Sigmoid colon (tissue), 7 donors: ENCODE data around the gene CLDN14. TPM values are rescaled to one million over a fixed set of nuclear protein-coding genes. Genes with fewer than 3 reads are reported as not detected.

Experiments
- DNase-seq: peaks from one replicate; pipeline ENCODE4 v3.0.0-alpha.2; 2019
- H3K27ac ChIP-seq, 4 donors: fragments of 200-600 bp; sonication (generic); one replicate each; pipeline ENCODE4 v1.5.1; 2016 to 2019; ENCODE audit warnings: mild to moderate bottlenecking in 1 of 4
- H3K27me3 ChIP-seq, 3 donors: fragments of 200-600 bp; sonication (generic); one replicate each; pipeline ENCODE4 v1.5.1; 2019; ENCODE audit warnings: mild to moderate bottlenecking in 1 of 3
- H3K36me3 ChIP-seq, 4 donors: fragments of 200-600 bp; sonication (generic); one replicate each; pipeline ENCODE4 v1.5.1; 2016 to 2019
- H3K4me1 ChIP-seq, 4 donors: fragments of 200-600 bp; sonication (generic); one replicate each; pipeline ENCODE4 v1.5.1; 2017 to 2019
- H3K4me3 ChIP-seq, 4 donors: fragments of 200-600 bp; sonication (generic); one replicate each; pipeline ENCODE4 v1.5.1; 2017 to 2019; ENCODE audit warnings: mild to moderate bottlenecking in 2 of 4, moderate library complexity in 1 of 4
- H3K9me3 ChIP-seq, 4 donors: fragments of 200-600 bp in 3 of 4; sonication (generic) in 3 of 4; one replicate each; pipeline versions ENCODE4 v1.5.1 to v1.6.1; 2013 to 2019
- EP300 ChIP-seq, 4 donors: sonication (generic); formaldehyde crosslinking; IDR thresholded peaks; one replicate each; pipeline ENCODE4 v1.6.1; 2017; ENCODE audit warnings: antibody characterized with exemption in 4 of 4
- POLR2A ChIP-seq, 2 donors: fragments of 450-650 bp; IDR thresholded peaks; one replicate each; pipeline ENCODE4 v1.6.1; 2016; ENCODE audit warnings: antibody characterized with exemption in 2 of 2, mild to moderate bottlenecking in 2 of 2, moderate library complexity in 2 of 2
- POLR2AphosphoS5 ChIP-seq, 4 donors: sonication (generic); formaldehyde crosslinking; IDR thresholded peaks; one replicate each; pipeline ENCODE4 v1.6.1; 2017; ENCODE audit warnings: antibody characterized with exemption in 4 of 4
- WGBS, 2 donors: extraction: QIAGEN DNeasy Blood & Tissue Kit; methylation state at CpG; one replicate each; pipeline ENCODE4 v1.1.7; 2013; 5-methylcytosine and 5-hydroxymethylcytosine counted together
- intact Hi-C: fragments of 100-400 bp; cut with DNase I; formaldehyde crosslinking; loops from one replicate; pipeline ENCODE4 v1.15.1; 2023
- polyA plus RNA-seq, 3 donors: library from polyadenylated mRNA; stranded (reverse); fragments of 200-250 nt; gene quantifications; one replicate each; pipeline ENCODE4 v1.2.3, GENCODE V29; 2013
- total RNA-seq, 4 donors: library from RNA; depleted of rRNA; stranded (reverse); fragments of >200 nt; gene quantifications; one replicate each; pipeline ENCODE4 v1.1.0, GENCODE V29; 2016
- TF ChIP-seq, protein P1 (sequence below), 4 experiments: fragments of 450-650 bp in 3 of 4; fragments of 200-600 bp in 1 of 4; IDR thresholded peaks; one replicate each; pipeline ENCODE4 v1.5.1; 2016 to 2019; ENCODE audit warnings: antibody characterized with exemption in 4 of 4, mild to moderate bottlenecking in 3 of 4, moderate library complexity in 2 of 4
- donor health status: healthy with polysubstance abuse.
- donor health status: Bipolar disorder and iron deficiency.
- donor health status: healthy.

Gene CLDN14
- total and polyA plus RNA-seq, 7 donors = 1.3 TPM; not detected in 6

- peaks cover 0 to 5% (median 0%) of the 10 kb centered on the region in 3 donors for H3K27me3 ChIP-seq
- intact Hi-C loops = no loop called here
- H3K9me3 ChIP-seq = no peaks in the 10 kb centered on the region
- no peak for DNase-seq
- H3K27ac ChIP-seq = no peak overlapping the region
- no peak overlapping the region for H3K4me3 ChIP-seq
- 18 to 61% methylated on average over 16 of the region's 16 CpGs for WGBS, 2 donors
- H3K36me3 ChIP-seq = no peaks in the 10 kb centered on the region
- H3K4me1 ChIP-seq = no peaks in the 10 kb centered on the region
- TF ChIP-seq POLR2AphosphoS5 (IDR thresholded peaks at IDR 0.05) (no peak), POLR2A (IDR thresholded peaks at IDR 0.05) (no peak), EP300 (IDR thresholded peaks at IDR 0.05) (no peak)
- TF ChIP-seq, protein P1, sequence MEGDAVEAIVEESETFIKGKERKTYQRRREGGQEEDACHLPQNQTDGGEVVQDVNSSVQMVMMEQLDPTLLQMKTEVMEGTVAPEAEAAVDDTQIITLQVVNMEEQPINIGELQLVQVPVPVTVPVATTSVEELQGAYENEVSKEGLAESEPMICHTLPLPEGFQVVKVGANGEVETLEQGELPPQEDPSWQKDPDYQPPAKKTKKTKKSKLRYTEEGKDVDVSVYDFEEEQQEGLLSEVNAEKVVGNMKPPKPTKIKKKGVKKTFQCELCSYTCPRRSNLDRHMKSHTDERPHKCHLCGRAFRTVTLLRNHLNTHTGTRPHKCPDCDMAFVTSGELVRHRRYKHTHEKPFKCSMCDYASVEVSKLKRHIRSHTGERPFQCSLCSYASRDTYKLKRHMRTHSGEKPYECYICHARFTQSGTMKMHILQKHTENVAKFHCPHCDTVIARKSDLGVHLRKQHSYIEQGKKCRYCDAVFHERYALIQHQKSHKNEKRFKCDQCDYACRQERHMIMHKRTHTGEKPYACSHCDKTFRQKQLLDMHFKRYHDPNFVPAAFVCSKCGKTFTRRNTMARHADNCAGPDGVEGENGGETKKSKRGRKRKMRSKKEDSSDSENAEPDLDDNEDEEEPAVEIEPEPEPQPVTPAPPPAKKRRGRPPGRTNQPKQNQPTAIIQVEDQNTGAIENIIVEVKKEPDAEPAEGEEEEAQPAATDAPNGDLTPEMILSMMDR (IDR thresholded peaks at IDR 0.05) = no peak
These were observed 11.4 kb upstream of the CLDN14 start for GRCh38 chr21:36491209-36491910.

DNA sequence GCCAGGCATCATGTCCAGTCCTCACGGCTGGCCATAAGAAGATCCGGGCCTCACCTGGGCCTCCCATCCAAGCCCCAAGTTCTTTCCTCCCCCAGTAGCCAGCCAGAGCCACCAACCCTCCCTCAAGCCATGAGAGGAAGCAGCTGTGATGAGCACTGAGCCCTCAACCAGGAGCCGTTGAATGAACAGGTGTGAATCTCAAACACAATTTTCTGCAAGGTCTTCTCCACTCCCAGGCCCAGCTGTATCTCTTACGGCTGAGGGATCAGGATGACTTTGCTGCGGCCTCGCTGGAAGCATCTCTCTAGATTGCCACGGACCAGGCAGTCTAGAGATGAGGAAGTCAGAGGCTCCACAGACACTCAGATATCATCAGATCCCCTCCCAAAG lies 9.8 kb upstream of the CLDN14 start:
- Histone ChIP-seq H3K27ac (no peak overlapping the region), H3K9me3 (no peaks in the 10 kb centered on the region), H3K4me1 (no peaks in the 10 kb centered on the region), H3K4me3 (no peak overlapping the region), H3K27me3 (peaks cover 0 to under 1% (median 0%) of the 10 kb centered on the region in 3 donors), H3K36me3 (no peaks in the 10 kb centered on the region)
- intact Hi-C loops = no loop called here
- TF ChIP-seq POLR2AphosphoS5 (IDR thresholded peaks at IDR 0.05) = no peak
- TF ChIP-seq POLR2A (IDR thresholded peaks at IDR 0.05) = no peak
- TF ChIP-seq, protein P1 (IDR thresholded peaks at IDR 0.05) = no peak
- TF ChIP-seq EP300 (IDR thresholded peaks at IDR 0.05) = no peak
- no peak for DNase-seq
- 69 to 87% methylated on average over 7 of the region's 7 CpGs for WGBS, 2 donors

- no peaks in the 10 kb centered on the region for H3K36me3 ChIP-seq
- no peak for DNase-seq
- H3K27ac ChIP-seq = no peak overlapping the region
- no peak for TF ChIP-seq POLR2AphosphoS5 (IDR thresholded peaks at IDR 0.05)
- no peak for TF ChIP-seq POLR2A (IDR thresholded peaks at IDR 0.05)
- TF ChIP-seq, protein P1 (IDR thresholded peaks at IDR 0.05) = no peak
- TF ChIP-seq EP300 (IDR thresholded peaks at IDR 0.05) = no peak
- H3K27me3 ChIP-seq = no peaks in the 10 kb centered on the region
- no peak overlapping the region for H3K4me3 ChIP-seq
- no peaks in the 10 kb centered on the region for H3K9me3 ChIP-seq
- no peaks in the 10 kb centered on the region for H3K4me1 ChIP-seq
- intact Hi-C loops = no loop called here
- 81 to 82% methylated on average over 10 of the region's 10 CpGs for WGBS, 2 donors
These were observed 9.3 kb upstream of the CLDN14 start for GRCh38 chr21:36489103-36489775.

DNA sequence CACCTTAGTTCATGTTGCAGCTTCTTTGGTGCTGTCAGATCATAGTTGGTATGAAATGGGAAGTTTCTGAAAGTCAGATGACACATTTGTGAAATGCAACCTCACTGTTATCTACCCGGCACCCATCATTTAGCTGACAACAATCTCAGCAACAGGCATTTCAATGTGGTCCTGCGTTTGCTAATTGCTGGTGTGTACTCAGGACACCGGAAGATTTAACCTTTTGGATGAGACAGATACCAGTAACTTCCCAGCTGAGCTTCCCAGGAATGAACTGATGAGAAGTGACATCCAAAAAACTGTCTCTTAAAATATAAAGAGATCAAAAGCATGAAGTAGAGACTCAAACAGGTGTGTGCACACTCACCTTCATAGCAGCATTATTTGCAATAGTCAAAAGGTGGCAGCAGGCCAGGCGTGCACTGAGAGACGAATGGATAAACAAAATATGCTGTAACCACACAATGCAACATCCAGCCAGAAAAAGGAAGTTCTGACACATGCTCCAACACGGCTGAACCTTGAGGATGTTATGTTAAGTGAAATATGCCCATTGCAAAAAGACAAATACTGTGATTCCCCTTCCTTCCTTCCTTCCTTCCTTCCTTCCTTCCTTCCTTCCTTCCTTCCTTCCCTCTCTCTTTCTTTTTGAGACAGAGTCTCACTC lies 7.9 kb upstream of the CLDN14 start:
- H3K27ac ChIP-seq = no peak overlapping the region
- TF ChIP-seq POLR2AphosphoS5 (IDR thresholded peaks at IDR 0.05) (no peak), EP300 (IDR thresholded peaks at IDR 0.05) (no peak), POLR2A (IDR thresholded peaks at IDR 0.05) (no peak)
- TF ChIP-seq, protein P1 (IDR thresholded peaks at IDR 0.05) = no peak
- H3K36me3 ChIP-seq = no peaks in the 10 kb centered on the region
- H3K4me3 ChIP-seq = no peak overlapping the region
- no peaks in the 10 kb centered on the region for H3K27me3 ChIP-seq
- WGBS, 2 donors = 17 to 40% methylated on average over 6 of the region's 6 CpGs
- H3K4me1 ChIP-seq = no peaks in the 10 kb centered on the region
- intact Hi-C loops = no loop called here
- DNase-seq = no peak
- H3K9me3 ChIP-seq = no peaks in the 10 kb centered on the region
